Astrocyte (in vitro differentiated cells and primary cell): ENCODE measurements around the gene SARDH.

Experiments used
- CTCF ChIP-seq: IDR thresholded peaks from 2 replicates; pipeline ENCODE4 v1.5.1; 2011; ENCODE audit warnings: low read depth, mild to moderate bottlenecking, inconsistent platforms, low read length, moderate library complexity; ENCODE audit not compliant: insufficient read depth
- EZH2 ChIP-seq: IDR thresholded peaks from 2 replicates; pipeline ENCODE4 v1.6.1; 2012; ENCODE audit warnings: mild to moderate bottlenecking, low read length, inconsistent platforms; ENCODE audit not compliant: insufficient read depth

- no peak for TF ChIP-seq CTCF
- no peak for TF ChIP-seq EZH2
Measured at GRCh38 chr9:133731876-133732638, 6.1 kb downstream of the SARDH start.
